ENCODE data around the gene UBE2G2. TPM values are rescaled to one million over a fixed set of nuclear protein-coding genes. Genes with fewer than 3 reads are reported as not detected.
A peak's percentile ranks its signal among the peaks of the same experiment; 100 is the strongest.

UBE2G2 gene
- total and polyA plus RNA-seq, 2 of the 4 experiments (the other 2 are of a cell fraction), result 65.4 to 91.7 TPM

GRCh38 chr21:44845418-44846223 is 44.0 kb upstream of the UBE2G2 start:
- dilution Hi-C loops (cut with HindIII; ENCODE audit: low sequenced_read_pairs, unreplicated experiment), result no loop called here
- ATAC-seq (ENCODE audit: low read depth) (peak; percentile 88), DNase-seq (peak; percentile 24)
- H3K9me3 ChIP-seq (ENCODE audit: control insufficient read depth, insufficient read depth, low read length), result no peaks in the 10 kb centered on the region
- peak overlapping the region; percentile 83 for H2AFZ ChIP-seq (replicated peaks; ENCODE audit: low read length, poor library complexity)
- no peaks in the 10 kb centered on the region; the same call in 1 of the 2 replicates for H4K20me1 ChIP-seq (ENCODE audit: insufficient read depth, low read length)
- peaks cover 2% of the 10 kb centered on the region; the same call in 1 of the 2 replicates for H3K4me1 ChIP-seq (ENCODE audit: control insufficient read depth, insufficient read depth, low read length)
- peaks cover 13% of the 10 kb centered on the region; the same call in 1 of the 2 replicates for H3K9me1 ChIP-seq (ENCODE audit: insufficient read depth, low read length)
- no peak overlapping the region for H3K9ac ChIP-seq (ENCODE audit: low read depth, low read length)
- no peak overlapping the region; the same call in 1 of the 2 replicates for H3K4ac ChIP-seq (ENCODE audit: low read depth, low read length)
- no peak overlapping the region for H2BK120ac ChIP-seq (ENCODE audit: low read depth, low read length)
- H3K27me3 ChIP-seq (ENCODE audit: control insufficient read depth, insufficient read depth, low read length), result peaks cover 20% of the 10 kb centered on the region
- no peak overlapping the region for H2AK5ac ChIP-seq (ENCODE audit: low read depth, low read length)
- H3K56ac ChIP-seq (ENCODE audit: extremely low read depth, insufficient read depth, low read length), result no peak overlapping the region
- no peak overlapping the region for H2BK5ac ChIP-seq (ENCODE audit: low read depth, low read length, poor library complexity, severe bottlenecking)
- H4K8ac ChIP-seq (ENCODE audit: low read depth in 2 of 2, low read length in 2 of 2), result peak overlapping the region in 1 of 2 experiments; percentile 9; a peak in 1 of 4 replicates
- ChIA-PET CTCF (no interaction called here), POLR2A (ENCODE audit: unreplicated experiment) (interaction anchor here (1.2 kb wide), 1 partner anchor 28 kb away, joined by 3 read pairs; no protein-coding TSS in a partner anchor)
- peaks cover 3 to 11% of the 10 kb centered on the region in 2 experiments; a peak in 1 of 4 replicates for H3K79me1 ChIP-seq (ENCODE audit: low read depth in 1 of 2, low read length in 2 of 2)
- no peak overlapping the region for H4K5ac ChIP-seq (ENCODE audit: low read depth, low read length)
- H3K36me3 ChIP-seq (ENCODE audit: control insufficient read depth, insufficient read depth, low read length), result peaks cover 17% of the 10 kb centered on the region
- peak overlapping the region; percentile 51 for H3K4me2 ChIP-seq (ENCODE audit: low read depth, low read length)
- 5% methylated on average over 10 of the region's 34 CpGs; no CpG with 5 or more reads in 1 of the 2 experiments for WGBS, 2 experiments (ENCODE audit: extremely low coverage in 2 of 2, insufficient read length in 1 of 2)
- H2BK15ac ChIP-seq (ENCODE audit: low read depth, low read length), result no peak overlapping the region
- H3K23ac ChIP-seq (ENCODE audit: low read depth, low read length), result no peak overlapping the region
- no peak overlapping the region for H2BK20ac ChIP-seq (ENCODE audit: low read depth, low read length)
- BruUV-seq (replicated peaks), result no TSS peak
- H2AK9ac ChIP-seq (replicated peaks; ENCODE audit: low read depth, low read length, poor library complexity), result peak overlapping the region; percentile 58
- intact Hi-C loops (cut with micrococcal nuclease), result no loop called here
- H3K27ac ChIP-seq (ENCODE audit: insufficient read depth, low read length), result no peak overlapping the region
- H3K4me3 ChIP-seq (ENCODE audit: insufficient read depth, low read depth, low read length), result peak overlapping the region; percentile 13; the same call in 1 of the 2 replicates
- H3K14ac ChIP-seq (replicated peaks; ENCODE audit: low read depth, low read length), result no peak overlapping the region; the same call in 1 of the 2 replicates
- in situ Hi-C loops (cut with MboI; ENCODE audit: low sequenced_read_pairs), result no loop called here
- no peak overlapping the region for H4K91ac ChIP-seq (ENCODE audit: insufficient read depth, low read depth, low read length)
- no peak overlapping the region for H3K18ac ChIP-seq (ENCODE audit: low read depth, low read length)
- no peak for TF ChIP-seq BHLHE40 (IDR thresholded peaks at IDR 0.05; ENCODE audit: low read depth, low read length)
- peak; percentile 9; the same call in 1 of the 2 replicates for TF ChIP-seq CEBPB (IDR thresholded peaks at IDR 0.05; ENCODE audit: low read depth, low read length)
- no peak for TF ChIP-seq MXI1 (IDR thresholded peaks at IDR 0.05; ENCODE audit: borderline replicate concordance, low read depth, low read length)
- TF ChIP-seq CHD1 (IDR thresholded peaks at IDR 0.05; ENCODE audit: low read depth, low read length), result no peak
- peak; percentile 23 for TF ChIP-seq SMC3 (IDR thresholded peaks at IDR 0.05; ENCODE audit: low read depth, low read length)
- TF ChIP-seq USF2 (IDR thresholded peaks at IDR 0.05; ENCODE audit: low read depth, low read length), result no peak
- TF ChIP-seq FOS (IDR thresholded peaks at IDR 0.05; ENCODE audit: low read depth, low read length), result no peak
- no peak for TF ChIP-seq NFE2L2 (IDR thresholded peaks at IDR 0.05; ENCODE audit: low read depth, low read length)
- TF ChIP-seq MAZ (IDR thresholded peaks at IDR 0.05; ENCODE audit: borderline replicate concordance, low read depth, low read length), result no peak
- TF ChIP-seq RCOR1 (IDR thresholded peaks at IDR 0.05; ENCODE audit: insufficient replicate concordance, low read length), result no peak
- no peak for TF ChIP-seq ELK1 (IDR thresholded peaks at IDR 0.05; ENCODE audit: borderline replicate concordance, low read depth, low read length)
- TF ChIP-seq RFX5 (IDR thresholded peaks at IDR 0.05; ENCODE audit: low read depth, low read length), result no peak
- no peak for TF ChIP-seq MAFK (IDR thresholded peaks at IDR 0.05; ENCODE audit: low read depth, low read length)
